Aortic smooth muscle cell (primary cell): ENCODE results near the gene NUP35. TPM values are rescaled to one million over a fixed set of nuclear protein-coding genes. Genes with fewer than 3 reads are reported as not detected.

Experiments
- total RNA-seq: library from RNA; depleted of rRNA; stranded (reverse); fragments of >200 nt; gene quantifications from 2 replicates; pipeline ENCODE4 v1.2.3, GENCODE V29; 2014

NUP35 gene
- total RNA-seq: 8.2 and 13.1 TPM in 2 replicates

GRCh38 chr2:183124222-183124956, at the start of gene NUP35:
Gene NUP35 (plus strand): TSS chr2:183124443. CDS start chr2:183124458, 15 bp downstream.

GRCh38 chr2:183078464-183079138, 45.6 kb upstream of the NUP35 start, which contains the start of gene DUSP19:
Gene DUSP19 (plus strand): TSS chr2:183078747. CDS start chr2:183078934, 187 bp downstream.

Other genes with a start within 250 kb of the NUP35 start
- 131 and 155 TPM in 2 replicates for gene NCKAP1, start 86.0 kb upstream of the NUP35 start, total RNA-seq
- gene DUSP19, start 45.7 kb upstream of the NUP35 start, total RNA-seq: 4.6 and 5.3 TPM in 2 replicates